MCF 10A (cell line): ENCODE measurements around the gene ARMH4. TPM values are rescaled to one million over a fixed set of nuclear protein-coding genes. Genes with fewer than 3 reads are reported as not detected.

Source experiments
- BruUV-seq: library from RNA; stranded (reverse); fragments of 400-500 nt; replicated peaks from 2 replicates; lab custom pipeline; 2021; lab: Mats Ljungman, UMichigan
- CTCF ChIA-PET: fragments of 300-600 bp; sonication (Branson Sonifier 250); formaldehyde crosslinking; extraction: SDS; loops from one replicate; lab custom pipeline; 2021; ENCODE audit warnings: antibody characterized with exemption, inconsistent platforms; lab: Yijun Ruan, JAX
- POLR2A ChIA-PET: fragments of 300-600, 350-650 bp; sonication (Branson Sonifier 250); formaldehyde crosslinking; extraction: SDS; loops from one replicate; lab custom pipeline; 2020; ENCODE audit warnings: antibody characterized with exemption, inconsistent platforms; lab: Yijun Ruan, JAX
- DNase-seq: peaks from one replicate; pipeline ENCODE4 v3.0.0-alpha.2; 2018; ENCODE audit not compliant: unreplicated experiment
- H3K27ac Mint-ChIP-seq: one replicate; pipeline ENCODE4 v1.8.0; 2022; ENCODE audit warnings: mild to moderate bottlenecking, low read depth, mixed read lengths; ENCODE audit not compliant: unreplicated experiment
- H3K27me3 Mint-ChIP-seq: one replicate; pipeline ENCODE4 v1.8.0; 2022; ENCODE audit warnings: mixed read lengths; ENCODE audit not compliant: insufficient read depth, unreplicated experiment
- H3K36me3 Mint-ChIP-seq: one replicate; pipeline ENCODE4 v1.8.0; 2022; ENCODE audit warnings: mild to moderate bottlenecking, moderate library complexity, mixed read lengths; ENCODE audit not compliant: insufficient read depth, unreplicated experiment
- H3K4me1 Mint-ChIP-seq: one replicate; pipeline ENCODE4 v1.8.0; 2022; ENCODE audit warnings: mixed read lengths; ENCODE audit not compliant: insufficient read depth, unreplicated experiment
- H3K4me3 Mint-ChIP-seq: one replicate; pipeline ENCODE4 v1.8.0; 2022; ENCODE audit warnings: mild to moderate bottlenecking, moderate library complexity, mixed read lengths; ENCODE audit not compliant: unreplicated experiment
- H3K9me3 Mint-ChIP-seq: one replicate; pipeline ENCODE4 v1.8.0; 2022; ENCODE audit warnings: mixed read lengths; ENCODE audit not compliant: unreplicated experiment
- CTCF ChIP-seq: fragments of 200-600 bp; IDR thresholded peaks from one replicate; pipeline ENCODE4 v1.8.0; 2022; ENCODE audit warnings: antibody characterized with exemption, mild to moderate bottlenecking; ENCODE audit not compliant: unreplicated experiment
- intact Hi-C: fragments of 100-400 bp; cut with micrococcal nuclease; formaldehyde crosslinking; loops from 2 replicates; pipeline ENCODE4 v1.14.1; 2022
- total RNA-seq: library from RNA; stranded (reverse); gene quantifications from 2 replicates; pipeline ENCODE4 v1.2.3, GENCODE V29; 2022

Gene ARMH4
- total RNA-seq, 1 experiment from 2014 or later = not detected

- no peak for TF ChIP-seq CTCF
- no peak for DNase-seq
- BruUV-seq = no TSS peak
- Mint-ChIP-seq H3K36me3 (no peaks in the 10 kb centered on the region), H3K27me3 (peaks cover 10% of the 10 kb centered on the region), H3K4me3 (no peak overlapping the region), H3K27ac (no peak overlapping the region), H3K9me3 (no peaks in the 10 kb centered on the region), H3K4me1 (peaks cover 6% of the 10 kb centered on the region)
- CTCF ChIA-PET = interaction anchor here (0.6 to 1.1 kb wide), 2 partner anchors 10 to 19 kb away, joined by 3 to 4 read pairs; no protein-coding TSS in a partner anchor
- POLR2A ChIA-PET = no interaction called here
- intact Hi-C loops = no loop called here
Measured at GRCh38 chr14:57960946-57961785, 190.8 kb downstream of the ARMH4 start.

GRCh38 chr14:57957441-57957840 is 194.6 kb downstream of the ARMH4 start:
- Mint-ChIP-seq H3K4me1 (peaks cover 6% of the 10 kb centered on the region), H3K27me3 (peaks cover 30% of the 10 kb centered on the region), H3K4me3 (no peak overlapping the region), H3K27ac (no peak overlapping the region), H3K9me3 (peaks cover 8% of the 10 kb centered on the region), H3K36me3 (no peaks in the 10 kb centered on the region)
- BruUV-seq = no TSS peak
- no peak for TF ChIP-seq CTCF
- no peak for DNase-seq
- ChIA-PET POLR2A (interaction anchor here (0.7 kb wide), 1 partner anchor 1535 kb away, joined by 4 read pairs; no protein-coding TSS in a partner anchor), CTCF (interaction anchor here (0.6 kb wide), 1 partner anchor 310 kb away, joined by 3 read pairs; no protein-coding TSS in a partner anchor)
- intact Hi-C loops = no loop called here

Other genes with a start within 250 kb of the ARMH4 start
- 55.1 and 78.8 TPM in 2 replicates for gene ACTR10, start 47.9 kb upstream of the ARMH4 start, total RNA-seq
- 203 and 239 TPM in 2 replicates for gene PSMA3, start 92.6 kb upstream of the ARMH4 start, total RNA-seq
- 18.2 and 19.0 TPM in 2 replicates for gene ARID4A, start 146.3 kb upstream of the ARMH4 start, total RNA-seq
- not detected in 2 replicates for gene TOMM20L, start 243.7 kb upstream of the ARMH4 start, total RNA-seq